Heart left ventricle (tissue), 16 donors: ENCODE results near the gene MGAT4B. TPM values are rescaled to one million over a fixed set of nuclear protein-coding genes. Genes with fewer than 3 reads are reported as not detected.

Source experiments
- ATAC-seq, 4 donors: fragments of 200-7000 bp; cut with Tn5 transposase; one replicate each; pipeline ENCODE4 v1.9.1; 2020 to 2022; ENCODE audit warnings: moderate library complexity in 4 of 4, mild to moderate bottlenecking in 3 of 4, moderate number of reproducible peaks in 1 of 4
- DNase-seq, 5 donors: peaks; one replicate each; pipeline ENCODE4 v3.0.0-alpha.2; 2020
- H3K27ac ChIP-seq, 12 donors: fragments of 200-600 bp; sonication (generic) in 4 of 12; one replicate each; pipeline versions ENCODE4 v1.5.0 to v1.8.0; 2016 to 2022; ENCODE audit warnings: mild to moderate bottlenecking in 2 of 12
- H3K27me3 ChIP-seq, 9 donors: fragments of 200-600 bp; sonication (generic) in 2 of 9; one replicate each; pipeline versions ENCODE4 v1.5.1 to v1.8.0; 2016 to 2022; ENCODE audit warnings: mild to moderate bottlenecking in 3 of 9
- H3K36me3 ChIP-seq, 9 donors: fragments of 200-600 bp; sonication (generic) in 2 of 9; one replicate each; pipeline versions ENCODE4 v1.5.0 to v1.8.0; 2018 to 2022; ENCODE audit warnings: mild to moderate bottlenecking in 2 of 9
- H3K4me1 ChIP-seq, 12 donors: fragments of 200-600 bp; sonication (generic) in 4 of 12; one replicate each; pipeline versions ENCODE4 v1.5.0 to v1.8.0; 2016 to 2022; ENCODE audit warnings: mild to moderate bottlenecking in 3 of 12
- H3K4me3 ChIP-seq, 12 donors: fragments of 200-600 bp; sonication (generic) in 4 of 12; one replicate each; pipeline versions ENCODE4 v1.5.0 to v1.8.0; 2017 to 2022; ENCODE audit warnings: mild to moderate bottlenecking in 9 of 12, moderate library complexity in 4 of 12
- H3K9me3 ChIP-seq, 12 donors: fragments of 200-600 bp; sonication (generic) in 4 of 12; one replicate each; pipeline versions ENCODE4 v1.5.0 to v1.8.0; 2016 to 2022; ENCODE audit warnings: mild to moderate bottlenecking in 1 of 12
- POLR2A ChIP-seq, 2 donors: fragments of 450-650 bp; IDR thresholded peaks; one replicate each; pipeline ENCODE4 v1.6.1; 2017; ENCODE audit warnings: antibody characterized with exemption in 2 of 2, mild to moderate bottlenecking in 2 of 2, moderate library complexity in 2 of 2
- WGBS, 4 donors: extraction: QIAGEN DNeasy Blood & Tissue Kit in 2 of 4; methylation state at CpG; one replicate each; pipeline versions ENCODE4 v1.1.5 to v1.1.7; 2013 to 2018; 5-methylcytosine and 5-hydroxymethylcytosine counted together
- intact Hi-C, 10 donors: fragments of 100-400 bp; cut with DNase I; formaldehyde crosslinking; loops; one replicate each; pipeline versions ENCODE4 v1.11.1 to v1.14.2; 2022
- polyA plus RNA-seq, 2 donors: library from polyadenylated mRNA; stranded (reverse); fragments of 200-250 nt; gene quantifications; one replicate each; pipeline ENCODE4 v1.2.3, GENCODE V29; 2013
- total RNA-seq, 9 donors: library from RNA; depleted of rRNA in 2 of 9; stranded (reverse); fragments of >200 nt in 2 of 9; fragmentation: NEBNext Ultra II Directional in 3 of 9; extraction: Animal tissue kit (Norgen Biotek cat#: 25700) in 3 of 9; gene quantifications; one replicate each; pipeline versions ENCODE4 v1.1.0 to v1.2.4, GENCODE V29; 2016 to 2023
- TF ChIP-seq, protein P1 (sequence below), 12 donors: fragments of 200-600 bp; sonication (generic) in 4 of 12; IDR thresholded peaks; one replicate each; pipeline versions ENCODE4 v1.5.0 to v1.8.0; 2018 to 2022; ENCODE audit warnings: antibody characterized with exemption in 12 of 12, mild to moderate bottlenecking in 5 of 12
- donor health status: ischemic (EF 13 %, LVEDD 7.1; RV severe dilation, severe dysfunction).
- donor health status: healthy with polysubstance abuse.
- donor health status: DM: no; HTN: yes; CAD: no.
- donor health status: DM: no; HTN: no; CAD: no.
- donor health status: ischemic (EF 25% LVEDD 6.9; RV normal size, moderate dysfunction).
- donor health status: ischemic (EF 25% LVEDD 5.7; RV mildly dilated, moderate dysfunction).
- donor health status: healthy.
- donor health status: DM: yes; HTN: yes; CAD: no.
- donor health status: ischemic (EF 35%, LVEDD 5.7; RV mildly dilated, moderate dysfunction).
- donor health status: nonischemic (EF 11% LVEDD 7.7; RV severe dilation, severe dysfunction).
- donor health status: DM: yes; HTN: yes; CAD: no.
- donor health status: PGD.
- donor health status: ischemic (EF 29% LVEDD 5.4; RV normal size, mild dysfunction).
- donor health status: nonischemic (EF 23%, LVEDD 6.1; RV moderate dilation, normal function).

MGAT4B gene
- total and polyA plus RNA-seq, 11 donors = 49.6 to 209 (median 105) TPM

DNA sequence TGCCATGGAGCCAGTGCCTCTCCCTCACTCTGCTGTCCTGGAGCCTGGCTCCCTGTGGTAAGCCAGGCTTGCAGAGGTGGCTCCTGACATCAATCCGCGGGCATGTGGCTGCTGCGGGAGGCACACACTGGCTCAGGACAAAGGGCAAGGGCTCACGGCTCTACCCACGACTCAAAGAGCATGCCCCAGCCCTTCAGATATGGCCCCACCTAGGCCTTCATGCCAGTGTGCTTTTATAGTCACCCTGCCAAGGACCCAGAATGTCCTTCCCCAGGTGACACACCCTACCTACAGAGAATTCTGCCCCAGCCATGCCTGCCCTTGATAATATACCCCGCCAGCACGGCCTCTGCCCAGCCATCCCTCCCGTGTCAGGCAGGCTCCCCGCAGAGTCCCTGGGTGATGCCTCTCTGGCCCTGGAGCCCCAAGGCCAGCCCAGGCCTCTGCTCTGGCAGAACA is 1.6 kb downstream of the MGAT4B start:
- peak overlapping the region in 11 of 12 donors; percentile 89 to 98 (median 96) for H3K27ac ChIP-seq
- ATAC-seq (peak in 2 of 4 donors; percentile 1 to 2), DNase-seq (peak in 2 of 5 donors; percentile 31 to 42)
- peak overlapping the region; percentile 73 to 100 (median 96) for H3K4me3 ChIP-seq
- peaks cover 0 to 51% (median 39%) of the 10 kb centered on the region in 12 donors for H3K4me1 ChIP-seq
- H3K36me3 ChIP-seq = peaks cover 0 to 24% (median 12%) of the 10 kb centered on the region in 9 donors
- WGBS, 4 donors = 42 to 51% (median 46%) methylated on average over 5 to 9 of the region's 9 CpGs
- TF ChIP-seq POLR2A (IDR thresholded peaks at IDR 0.05) = no peak
- TF ChIP-seq, protein P1, sequence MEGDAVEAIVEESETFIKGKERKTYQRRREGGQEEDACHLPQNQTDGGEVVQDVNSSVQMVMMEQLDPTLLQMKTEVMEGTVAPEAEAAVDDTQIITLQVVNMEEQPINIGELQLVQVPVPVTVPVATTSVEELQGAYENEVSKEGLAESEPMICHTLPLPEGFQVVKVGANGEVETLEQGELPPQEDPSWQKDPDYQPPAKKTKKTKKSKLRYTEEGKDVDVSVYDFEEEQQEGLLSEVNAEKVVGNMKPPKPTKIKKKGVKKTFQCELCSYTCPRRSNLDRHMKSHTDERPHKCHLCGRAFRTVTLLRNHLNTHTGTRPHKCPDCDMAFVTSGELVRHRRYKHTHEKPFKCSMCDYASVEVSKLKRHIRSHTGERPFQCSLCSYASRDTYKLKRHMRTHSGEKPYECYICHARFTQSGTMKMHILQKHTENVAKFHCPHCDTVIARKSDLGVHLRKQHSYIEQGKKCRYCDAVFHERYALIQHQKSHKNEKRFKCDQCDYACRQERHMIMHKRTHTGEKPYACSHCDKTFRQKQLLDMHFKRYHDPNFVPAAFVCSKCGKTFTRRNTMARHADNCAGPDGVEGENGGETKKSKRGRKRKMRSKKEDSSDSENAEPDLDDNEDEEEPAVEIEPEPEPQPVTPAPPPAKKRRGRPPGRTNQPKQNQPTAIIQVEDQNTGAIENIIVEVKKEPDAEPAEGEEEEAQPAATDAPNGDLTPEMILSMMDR (IDR thresholded peaks at IDR 0.05) = no peak
- no peaks in the 10 kb centered on the region for H3K27me3 ChIP-seq
- intact Hi-C loops = loop anchor here in 3 of 10 donors (10.0 kb wide), 2 partner anchors 50 to 100 kb away; partner anchors contain the start of genes TBC1D9B (in 3 of the 3) and MRNIP (in 1 of the 3)
- no peaks in the 10 kb centered on the region for H3K9me3 ChIP-seq

DNA sequence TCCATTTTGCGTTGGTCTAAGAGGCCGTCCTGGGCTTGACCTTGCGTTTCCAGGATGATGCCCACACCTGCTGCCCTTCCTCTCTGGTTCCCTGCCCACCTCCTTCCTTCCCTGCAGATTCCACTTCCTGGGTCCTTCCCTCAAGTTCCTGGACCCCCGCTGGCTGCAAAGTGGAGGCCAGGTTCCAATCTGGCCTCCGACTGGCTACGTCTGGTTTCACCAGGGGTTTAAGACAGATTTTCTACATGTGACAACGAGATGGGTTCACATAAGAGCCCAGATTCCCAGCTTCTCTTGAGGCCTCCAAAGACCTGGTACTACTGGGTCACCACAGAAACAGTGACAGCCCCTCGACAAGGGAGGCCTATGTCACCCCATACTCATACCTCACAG is 2.1 kb downstream of the MGAT4B start:
- peak overlapping the region in 5 of 12 donors; percentile 89 to 98 (median 98) for H3K27ac ChIP-seq
- DNase-seq (peak in 1 of 5 donors; percentile 50), ATAC-seq (no peak)
- H3K4me1 ChIP-seq = peaks cover 0 to 51% (median 39%) of the 10 kb centered on the region in 12 donors
- intact Hi-C loops = loop anchor here in 6 of 10 donors (5.0 to 10.0 kb wide), 3 partner anchors 50 to 103 kb away; partner anchors contain the start of genes TBC1D9B (in 6 of the 6) and MRNIP (in 1 of the 6)
- no peaks in the 10 kb centered on the region for H3K9me3 ChIP-seq
- TF ChIP-seq, protein P1 (IDR thresholded peaks at IDR 0.05) = no peak
- no peak for TF ChIP-seq POLR2A (IDR thresholded peaks at IDR 0.05)
- H3K4me3 ChIP-seq = peak overlapping the region in 5 of 12 donors; percentile 73 to 100 (median 96)
- H3K27me3 ChIP-seq = no peaks in the 10 kb centered on the region
- WGBS, 4 donors = 85 to 91% (median 87%) methylated on average over 8 of the region's 8 CpGs
- peaks cover 0 to 30% (median 18%) of the 10 kb centered on the region in 9 donors for H3K36me3 ChIP-seq

DNA sequence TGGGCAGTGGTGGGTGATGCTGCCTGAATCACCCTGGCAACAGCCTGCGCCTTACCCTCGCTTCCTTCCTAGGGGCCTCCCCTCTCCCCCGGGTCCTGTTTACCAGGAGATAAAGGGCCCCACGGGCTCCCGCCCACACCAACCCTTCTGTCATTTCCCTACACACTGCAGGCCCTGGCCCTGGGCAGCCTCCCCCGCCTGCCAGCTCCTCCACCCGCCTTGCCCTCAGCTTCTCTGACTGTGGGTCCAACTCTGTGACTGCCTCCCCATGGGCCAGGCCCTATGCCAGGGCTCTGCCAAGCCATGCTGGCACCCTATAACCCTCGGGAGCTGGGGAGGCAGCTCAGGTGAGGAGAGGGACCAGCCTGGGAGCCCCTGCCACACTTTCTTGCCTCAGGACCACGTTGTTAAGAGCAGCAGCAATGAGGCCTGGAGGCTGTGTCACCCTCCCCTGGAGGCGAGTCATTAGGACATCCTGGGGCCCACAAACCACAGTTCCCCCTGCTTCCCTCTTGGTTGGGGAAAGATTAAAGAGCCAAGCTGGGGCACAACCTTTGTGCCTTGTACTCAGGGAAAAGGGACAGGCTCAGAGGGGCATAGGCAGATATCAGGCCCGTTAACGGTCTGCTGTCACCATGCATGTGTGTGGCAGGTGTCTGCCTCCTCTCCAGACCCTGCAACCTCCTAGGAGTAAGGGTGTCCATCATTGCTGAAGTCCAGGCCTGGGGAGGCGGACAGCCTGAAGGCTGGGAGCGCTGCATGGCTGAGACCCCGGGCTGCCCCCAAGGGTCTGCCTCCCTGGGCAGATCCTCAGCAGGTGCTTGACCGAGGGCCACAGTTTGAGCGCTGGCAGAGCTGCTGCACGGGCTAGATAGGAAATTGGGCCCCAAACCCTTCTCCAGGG is 2.8 kb downstream of the MGAT4B start:
- no peaks in the 10 kb centered on the region for H3K9me3 ChIP-seq
- ATAC-seq (no peak), DNase-seq (peak in 3 of 5 donors; percentile 31 to 52 (median 37))
- peak overlapping the region in 2 of 12 donors; percentile 19 to 38 for H3K27ac ChIP-seq
- no peaks in the 10 kb centered on the region for H3K27me3 ChIP-seq
- H3K4me1 ChIP-seq = peaks cover 0 to 51% (median 39%) of the 10 kb centered on the region in 12 donors
- TF ChIP-seq POLR2A (IDR thresholded peaks at IDR 0.05) = no peak
- TF ChIP-seq, protein P1 (IDR thresholded peaks at IDR 0.05) = no peak
- H3K4me3 ChIP-seq = no peak overlapping the region
- intact Hi-C loops = loop anchor here in 6 of 10 donors (5.0 to 10.0 kb wide), 3 partner anchors 51 to 103 kb away; partner anchors contain the start of genes TBC1D9B (in 6 of the 6) and MRNIP (in 1 of the 6)
- WGBS, 4 donors = 65 to 66% (median 66%) methylated on average over 11 to 18 of the region's 18 CpGs
- H3K36me3 ChIP-seq = peaks cover 1 to 36% (median 24%) of the 10 kb centered on the region in 9 donors
